Mammary epithelial cell (primary cell): ENCODE measurements around the gene ITGAL.

Experiments
- CTCF ChIP-seq, 2 donors: IDR thresholded peaks in 1 of 2; conservative IDR thresholded peaks in 1 of 2; 2 replicates each; pipeline ENCODE4 v1.5.1; 2011 to 2012; ENCODE audit warnings: inconsistent platforms in 2 of 2, low read length in 2 of 2, mild to moderate bottlenecking in 2 of 2, control low read depth in 1 of 2, low read depth in 1 of 2; ENCODE audit not compliant: insufficient read depth in 1 of 2; ENCODE audit errors: extremely low read depth in 1 of 2
- EZH2 ChIP-seq: IDR thresholded peaks from 2 replicates; pipeline ENCODE4 v1.6.1; 2012; ENCODE audit warnings: low read length, inconsistent platforms, borderline replicate concordance

- peak in 1 of 2 donors; percentile 7 for TF ChIP-seq CTCF (conservative IDR thresholded peaks at IDR 0.05 in 1 of 2, IDR thresholded peaks at IDR 0.05 in 1 of 2; ENCODE audit: extremely low read depth in 1 of 2, insufficient read depth in 1 of 2, low read depth in 1 of 2, low read length in 2 of 2)
- no peak for TF ChIP-seq EZH2
Observed at GRCh38 chr16:30534368-30535105, 62.0 kb downstream of the ITGAL start, which contains the start of gene ZNF747.
